ENCODE results near the gene MLH1.

DNA sequence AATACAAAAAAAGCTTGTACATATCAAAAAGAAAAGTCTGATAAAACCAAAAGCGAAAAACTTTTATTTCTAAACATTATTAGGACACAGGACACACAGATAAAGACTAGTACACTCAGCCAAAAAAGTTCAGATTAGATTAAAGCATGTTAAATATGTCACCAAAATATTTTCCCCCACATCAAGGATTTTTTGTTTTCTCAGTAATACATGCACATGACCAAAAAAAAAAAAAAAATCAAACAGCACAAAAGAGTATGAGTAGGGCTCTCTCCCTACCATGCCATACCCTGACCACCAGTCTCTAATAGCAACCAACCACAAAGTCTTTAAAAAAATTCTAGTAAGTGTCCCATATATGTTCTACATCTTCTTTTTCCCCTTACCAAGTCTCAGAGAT, 103.7 kb downstream of the MLH1 start:
- TF ChIP-seq, protein P1, sequence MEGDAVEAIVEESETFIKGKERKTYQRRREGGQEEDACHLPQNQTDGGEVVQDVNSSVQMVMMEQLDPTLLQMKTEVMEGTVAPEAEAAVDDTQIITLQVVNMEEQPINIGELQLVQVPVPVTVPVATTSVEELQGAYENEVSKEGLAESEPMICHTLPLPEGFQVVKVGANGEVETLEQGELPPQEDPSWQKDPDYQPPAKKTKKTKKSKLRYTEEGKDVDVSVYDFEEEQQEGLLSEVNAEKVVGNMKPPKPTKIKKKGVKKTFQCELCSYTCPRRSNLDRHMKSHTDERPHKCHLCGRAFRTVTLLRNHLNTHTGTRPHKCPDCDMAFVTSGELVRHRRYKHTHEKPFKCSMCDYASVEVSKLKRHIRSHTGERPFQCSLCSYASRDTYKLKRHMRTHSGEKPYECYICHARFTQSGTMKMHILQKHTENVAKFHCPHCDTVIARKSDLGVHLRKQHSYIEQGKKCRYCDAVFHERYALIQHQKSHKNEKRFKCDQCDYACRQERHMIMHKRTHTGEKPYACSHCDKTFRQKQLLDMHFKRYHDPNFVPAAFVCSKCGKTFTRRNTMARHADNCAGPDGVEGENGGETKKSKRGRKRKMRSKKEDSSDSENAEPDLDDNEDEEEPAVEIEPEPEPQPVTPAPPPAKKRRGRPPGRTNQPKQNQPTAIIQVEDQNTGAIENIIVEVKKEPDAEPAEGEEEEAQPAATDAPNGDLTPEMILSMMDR (IDR thresholded peaks at IDR 0.05): no peak
- TF ChIP-seq POLR2AphosphoS5 (IDR thresholded peaks at IDR 0.05; ENCODE audit: insufficient read depth in 1 of 2, low read depth in 1 of 2) (no peak), POLR2A (IDR thresholded peaks at IDR 0.05) (no peak)
